Calu3 (cell line): ENCODE results near the gene DRP2. TPM values are rescaled to one million over a fixed set of nuclear protein-coding genes. Genes with fewer than 3 reads are reported as not detected.
"Not testable (repeated sequence)": the region's sequence is repeated elsewhere in the genome, so short reads cannot be mapped to it uniquely, and the experiment has no call there.

Experiments used
- Bru-seq: library from RNA; stranded (reverse); fragments of 400-500 nt; gene quantifications from one replicate; lab custom pipeline; 2021; lab: Mats Ljungman, UMichigan
- BruChase-seq, 2 experiments: library from RNA; stranded (reverse); fragments of 400-500 nt; gene quantifications; one replicate each; lab custom pipeline; 2021; lab: Mats Ljungman, UMichigan
- BruUV-seq: library from RNA; stranded (reverse); fragments of 400-500 nt; replicated peaks from 2 replicates; lab custom pipeline; 2021; lab: Mats Ljungman, UMichigan
- CTCF ChIA-PET: fragments of 300-600 bp; sonication (Branson Sonifier 250); formaldehyde crosslinking; loops from one replicate; lab custom pipeline; 2022; ENCODE audit warnings: antibody characterized with exemption; lab: Charles Lee
- DNase-seq: peaks from one replicate; pipeline ENCODE4 v3.0.0; 2022
- H3K27ac Mint-ChIP-seq: one replicate; pipeline ENCODE4 v1.8.0; 2022; ENCODE audit warnings: mixed read lengths; ENCODE audit not compliant: unreplicated experiment
- H3K27me3 Mint-ChIP-seq: one replicate; pipeline ENCODE4 v1.8.0; 2022; ENCODE audit warnings: mixed read lengths; ENCODE audit not compliant: unreplicated experiment
- H3K36me3 Mint-ChIP-seq: one replicate; pipeline ENCODE4 v1.8.0; 2022; ENCODE audit warnings: mild to moderate bottlenecking, moderate library complexity, mixed read lengths; ENCODE audit not compliant: insufficient read depth, unreplicated experiment
- H3K4me1 Mint-ChIP-seq: one replicate; pipeline ENCODE4 v1.8.0; 2022; ENCODE audit warnings: mild to moderate bottlenecking, low read depth, mixed read lengths; ENCODE audit not compliant: unreplicated experiment
- H3K4me3 Mint-ChIP-seq: one replicate; pipeline ENCODE4 v1.8.0; 2022; ENCODE audit warnings: mild to moderate bottlenecking, low read depth, moderate library complexity, mixed read lengths; ENCODE audit not compliant: unreplicated experiment
- H3K9me3 Mint-ChIP-seq: one replicate; pipeline ENCODE4 v1.8.0; 2022; ENCODE audit warnings: low read depth, mixed read lengths; ENCODE audit not compliant: unreplicated experiment
- CTCF ChIP-seq: fragments of 200-600 bp; IDR thresholded peaks from one replicate; pipeline ENCODE4 v1.8.0; 2022; ENCODE audit warnings: antibody characterized with exemption; ENCODE audit not compliant: unreplicated experiment
- intact Hi-C: fragments of 100-400 bp; cut with micrococcal nuclease; formaldehyde crosslinking; loops from one replicate; pipeline ENCODE4 v1.10.0; 2022; ENCODE audit not compliant: unreplicated experiment
- long read RNA-seq: library from polyadenylated mRNA; stranded (forward); transcript quantifications from one replicate; pipeline ENCODE4 v2.0.0, GENCODE V29; 2022
- total RNA-seq: library from RNA; stranded (reverse); gene quantifications from 2 replicates; pipeline ENCODE4 v1.2.3, GENCODE V29; 2022

DRP2 gene
- 0.39 and 0.66 TPM in 2 replicates for total RNA-seq
- percentile 21 among the genes with signal in this experiment for Bru-seq, nascent RNA
- percentile 34 among the genes with signal in this experiment for BruChase-seq, experiment 1, labeled RNA remaining after a 6-hour chase
- percentile 35 among the genes with signal in this experiment for BruChase-seq, experiment 2, labeled RNA remaining after a 2-hour chase
- long read RNA-seq, partial matches to known transcripts: 0 of 1 reads
- long read RNA-seq, other reads (novel, unspliced or antisense): 1 of 1 reads

- CTCF ChIA-PET: no interaction called here
- peaks cover 38% of the 10 kb centered on the region for H3K27me3 Mint-ChIP-seq
- no peaks in the 10 kb centered on the region for H3K36me3 Mint-ChIP-seq
- BruUV-seq: no TSS peak
- no peak for TF ChIP-seq CTCF
- H3K27ac Mint-ChIP-seq: no peak within 1 kb of the TSS
- no peaks in the 10 kb centered on the region for H3K9me3 Mint-ChIP-seq
- no peak within 1 kb of the TSS for H3K4me3 Mint-ChIP-seq
- no peak for DNase-seq
- no peaks in the 10 kb centered on the region for H3K4me1 Mint-ChIP-seq
- intact Hi-C loops: no loop called here
Observed at GRCh38 chrX:101219116-101219863, at the start of gene DRP2. Gene DRP2 (plus strand): TSS chrX:101219786. CDS start chrX:101231648, 11,862 bp downstream.

- TSS peak; percentile 40 for BruUV-seq
- Mint-ChIP-seq H3K4me3 (no peak overlapping the region), H3K36me3 (no peaks in the 10 kb centered on the region), H3K4me1 (no peaks in the 10 kb centered on the region), H3K27ac (no peak overlapping the region), H3K27me3 (no peaks in the 10 kb centered on the region), H3K9me3 (no peaks in the 10 kb centered on the region)
- CTCF ChIA-PET: no interaction called here
- TF ChIP-seq CTCF: no peak
- intact Hi-C loops: no loop called here
- no peak for DNase-seq
Observed at GRCh38 chrX:101171883-101172400, 47.6 kb upstream of the DRP2 start.

- Mint-ChIP-seq H3K36me3 (no peaks in the 10 kb centered on the region), H3K9me3 (no peaks in the 10 kb centered on the region), H3K27me3 (no peaks in the 10 kb centered on the region), H3K4me1 (no peaks in the 10 kb centered on the region), H3K27ac (no peak overlapping the region), H3K4me3 (no peak overlapping the region)
- DNase-seq: no peak
- no peak for TF ChIP-seq CTCF
- CTCF ChIA-PET: no interaction called here
- intact Hi-C loops: no loop called here
- BruUV-seq: no TSS peak
Observed at GRCh38 chrX:101176439-101176838, 43.1 kb upstream of the DRP2 start.

- DNase-seq, H3K4me1 Mint-ChIP-seq, H3K27ac Mint-ChIP-seq, H3K36me3 Mint-ChIP-seq, intact Hi-C loops, BruUV-seq, H3K4me3 Mint-ChIP-seq, H3K9me3 Mint-ChIP-seq: not testable (repeated sequence)
- H3K27me3 Mint-ChIP-seq: peaks cover 43% of the 10 kb centered on the region
- CTCF ChIA-PET: interaction anchor here (0.8 kb wide), 1 partner anchor 26 kb away, joined by 3 read pairs; no protein-coding TSS in a partner anchor
Observed at GRCh38 chrX:101184876-101185275, 34.7 kb upstream of the DRP2 start.

GRCh38 chrX:101187961-101188360 lies 31.6 kb upstream of the DRP2 start:
- intact Hi-C loops, BruUV-seq, H3K36me3 Mint-ChIP-seq, H3K4me3 Mint-ChIP-seq, H3K27ac Mint-ChIP-seq, CTCF ChIA-PET, H3K9me3 Mint-ChIP-seq, DNase-seq, H3K4me1 Mint-ChIP-seq: not testable (repeated sequence)
- H3K27me3 Mint-ChIP-seq: peaks cover 62% of the 10 kb centered on the region
